Lung (tissue), 12 donors: ENCODE measurements around the gene ZNF521. TPM values are rescaled to one million over a fixed set of nuclear protein-coding genes. Genes with fewer than 3 reads are reported as not detected.
A peak's percentile ranks its signal among the peaks of the same experiment; 100 is the strongest.

Source experiments
- ATAC-seq: fragments of 200-7000 bp; cut with Tn5 transposase; one replicate; pipeline ENCODE4 v1.9.1; 2020; ENCODE audit warnings: moderate number of reproducible peaks; ENCODE audit not compliant: insufficient read depth, low FRiP score
- DNase-seq, 3 donors: peaks; one replicate each; pipeline ENCODE4 v3.0.0-alpha.2; 2013 to 2017
- H3K27ac ChIP-seq, 2 donors: one replicate each; pipeline ENCODE4 v1.5.1; 2013; ENCODE audit warnings: mild to moderate bottlenecking in 2 of 2, moderate library complexity in 2 of 2, control low read depth in 1 of 2, inconsistent platforms in 1 of 2, low read depth in 1 of 2, low read length in 1 of 2
- H3K27me3 ChIP-seq, 3 donors: one replicate each; pipeline ENCODE4 v1.5.1; 2013; ENCODE audit warnings: low read length in 2 of 3; ENCODE audit not compliant: control insufficient read depth in 3 of 3, insufficient read depth in 3 of 3
- H3K36me3 ChIP-seq, 4 donors: one replicate each; pipeline ENCODE4 v1.5.1; 2013; ENCODE audit warnings: low read length in 4 of 4, mild to moderate bottlenecking in 1 of 4, moderate library complexity in 1 of 4; ENCODE audit not compliant: control insufficient read depth in 4 of 4, insufficient read depth in 4 of 4
- H3K4me1 ChIP-seq, 5 donors: one replicate each; pipeline ENCODE4 v1.5.1; 2013; ENCODE audit warnings: low read length in 5 of 5, mild to moderate bottlenecking in 2 of 5, moderate library complexity in 1 of 5; ENCODE audit not compliant: control insufficient read depth in 5 of 5, insufficient read depth in 5 of 5
- H3K4me3 ChIP-seq: one replicate; pipeline ENCODE4 v1.5.1; 2013; ENCODE audit warnings: mild to moderate bottlenecking, control low read depth, moderate library complexity
- H3K9ac ChIP-seq, 2 donors: one replicate each; pipeline ENCODE4 v1.5.1; 2013; ENCODE audit warnings: low read length in 2 of 2, control low read depth in 1 of 2; ENCODE audit not compliant: insufficient read depth in 1 of 2
- H3K9me3 ChIP-seq, 4 donors: one replicate each; pipeline ENCODE4 v1.5.1; 2013; ENCODE audit warnings: low read length in 3 of 4, mild to moderate bottlenecking in 1 of 4, moderate library complexity in 1 of 4; ENCODE audit not compliant: control insufficient read depth in 4 of 4, insufficient read depth in 3 of 4
- CTCF ChIP-seq: IDR thresholded peaks from 2 replicates; pipeline ENCODE4 v1.5.1; 2012; ENCODE audit warnings: mild to moderate bottlenecking; ENCODE audit errors: control extremely low read depth, extremely low read depth
- WGBS, 2 donors: extraction: QIAGEN DNeasy Blood & Tissue Kit; methylation state at CpG; one replicate each; pipeline ENCODE4 v1.1.7; 2013; 5-methylcytosine and 5-hydroxymethylcytosine counted together
- polyA plus RNA-seq, 2 donors: library from polyadenylated mRNA; stranded (reverse); fragments of 200-250 nt; gene quantifications; one replicate each; pipeline ENCODE4 v1.2.1, GENCODE V29; 2013
- total RNA-seq, 2 donors: library from RNA; depleted of rRNA in 1 of 2; stranded (reverse); fragments of >200 nt in 1 of 2; gene quantifications; one replicate each; pipeline ENCODE4 v1.2.1, GENCODE V29; 2014 to 2021
- donor health status: control.
- donor health status: control.
- donor health status: Bipolar disorder and iron deficiency.
- donor health status: healthy.
- donor health status: DM: yes; HTN: yes; CAD: no.

Gene ZNF521
- total and polyA plus RNA-seq, 4 donors, result 1.5 to 48.8 (median 10.7) TPM

GRCh38 chr18:25067275-25068025 is 284.5 kb downstream of the ZNF521 start:
- H3K27me3 ChIP-seq, result no peaks in the 10 kb centered on the region
- H3K9ac ChIP-seq, result no peak overlapping the region
- H3K4me1 ChIP-seq, result peaks cover 0 to 19% (median 2%) of the 10 kb centered on the region in 5 donors
- no peak overlapping the region for H3K4me3 ChIP-seq
- TF ChIP-seq CTCF, result no peak
- H3K27ac ChIP-seq, result no peak overlapping the region
- peak in 1 of 3 donors; percentile 17 for DNase-seq
- WGBS, 2 donors, result 66 to 76% methylated on average over 5 of the region's 5 CpGs
- no peaks in the 10 kb centered on the region for H3K36me3 ChIP-seq
- H3K9me3 ChIP-seq, result no peaks in the 10 kb centered on the region
- ATAC-seq, result no peak

- no peaks in the 10 kb centered on the region for H3K36me3 ChIP-seq
- no peak for TF ChIP-seq CTCF
- 64 to 73% methylated on average over 3 of the region's 3 CpGs for WGBS, 2 donors
- H3K27ac ChIP-seq, result no peak overlapping the region
- no peak overlapping the region for H3K9ac ChIP-seq
- ATAC-seq (no peak), DNase-seq (no peak)
- H3K9me3 ChIP-seq, result no peaks in the 10 kb centered on the region
- H3K27me3 ChIP-seq, result no peaks in the 10 kb centered on the region
- no peak overlapping the region for H3K4me3 ChIP-seq
- peaks cover 0 to 17% (median 0%) of the 10 kb centered on the region in 5 donors for H3K4me1 ChIP-seq
Observed at GRCh38 chr18:25066516-25066915, 285.4 kb downstream of the ZNF521 start.

- H3K36me3 ChIP-seq, result no peaks in the 10 kb centered on the region
- peaks cover 0 to 18% (median 1%) of the 10 kb centered on the region in 5 donors for H3K4me1 ChIP-seq
- no peak overlapping the region for H3K9ac ChIP-seq
- H3K4me3 ChIP-seq, result no peak overlapping the region
- ATAC-seq (no peak), DNase-seq (no peak)
- WGBS, 2 donors, result 95% methylated on average over 1 of the region's 1 CpG
- no peaks in the 10 kb centered on the region for H3K9me3 ChIP-seq
- no peak for TF ChIP-seq CTCF
- no peaks in the 10 kb centered on the region for H3K27me3 ChIP-seq
- H3K27ac ChIP-seq, result no peak overlapping the region
Observed at GRCh38 chr18:25062720-25063119, 289.2 kb downstream of the ZNF521 start.
